ENCODE data around the gene CPNE7.
A peak's percentile ranks its signal among the peaks of the same experiment; 100 is the strongest.

DNA sequence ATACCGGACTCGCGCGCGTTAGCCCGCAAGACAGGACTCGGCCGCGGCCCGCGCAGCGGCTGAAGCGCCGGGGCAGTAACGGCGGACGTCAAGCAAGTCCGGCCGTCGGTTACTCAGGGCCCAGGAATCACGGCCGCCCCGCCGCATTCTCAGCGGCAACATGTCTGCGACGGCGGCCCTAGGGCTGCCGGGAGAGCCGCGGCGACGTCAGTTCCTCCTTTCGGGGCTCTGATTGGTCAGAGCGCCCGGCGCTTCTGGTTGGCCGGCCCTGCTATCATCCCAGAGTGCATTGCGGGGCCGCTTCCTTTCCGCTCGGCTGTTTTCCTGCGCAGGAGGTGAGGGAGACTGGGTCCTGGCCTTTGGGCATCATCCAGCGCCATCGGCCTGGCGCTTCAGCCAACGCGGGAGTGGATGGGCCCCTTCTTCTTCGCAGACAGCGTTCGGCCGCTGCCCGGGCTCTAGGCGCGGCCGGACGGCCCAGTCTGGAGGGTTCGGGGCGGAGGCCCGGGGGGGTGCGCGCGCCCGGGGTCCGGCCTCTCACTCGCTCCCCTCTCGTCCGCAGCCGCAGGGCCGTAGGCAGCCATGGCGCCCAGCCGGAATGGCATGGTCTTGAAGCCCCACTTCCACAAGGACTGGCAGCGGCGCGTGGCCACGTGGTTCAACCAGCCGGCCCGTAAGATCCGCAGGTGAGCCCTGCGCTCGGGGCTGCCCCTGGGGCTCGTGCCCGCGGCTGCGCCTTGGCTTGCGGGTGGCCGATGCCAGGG lies 15.0 kb upstream of the CPNE7 start, which contains the start of gene RPL13:
- TF ChIP-seq, protein P1, sequence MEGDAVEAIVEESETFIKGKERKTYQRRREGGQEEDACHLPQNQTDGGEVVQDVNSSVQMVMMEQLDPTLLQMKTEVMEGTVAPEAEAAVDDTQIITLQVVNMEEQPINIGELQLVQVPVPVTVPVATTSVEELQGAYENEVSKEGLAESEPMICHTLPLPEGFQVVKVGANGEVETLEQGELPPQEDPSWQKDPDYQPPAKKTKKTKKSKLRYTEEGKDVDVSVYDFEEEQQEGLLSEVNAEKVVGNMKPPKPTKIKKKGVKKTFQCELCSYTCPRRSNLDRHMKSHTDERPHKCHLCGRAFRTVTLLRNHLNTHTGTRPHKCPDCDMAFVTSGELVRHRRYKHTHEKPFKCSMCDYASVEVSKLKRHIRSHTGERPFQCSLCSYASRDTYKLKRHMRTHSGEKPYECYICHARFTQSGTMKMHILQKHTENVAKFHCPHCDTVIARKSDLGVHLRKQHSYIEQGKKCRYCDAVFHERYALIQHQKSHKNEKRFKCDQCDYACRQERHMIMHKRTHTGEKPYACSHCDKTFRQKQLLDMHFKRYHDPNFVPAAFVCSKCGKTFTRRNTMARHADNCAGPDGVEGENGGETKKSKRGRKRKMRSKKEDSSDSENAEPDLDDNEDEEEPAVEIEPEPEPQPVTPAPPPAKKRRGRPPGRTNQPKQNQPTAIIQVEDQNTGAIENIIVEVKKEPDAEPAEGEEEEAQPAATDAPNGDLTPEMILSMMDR (IDR thresholded peaks at IDR 0.05; ENCODE audit: poor library complexity, severe bottlenecking), result peak; percentile 43
- TF ChIP-seq POLR2AphosphoS5 (IDR thresholded peaks at IDR 0.05) (peak; percentile 97), EZH2 (IDR thresholded peaks at IDR 0.05; ENCODE audit: borderline replicate concordance, insufficient read depth, low read length, poor library complexity, severe bottlenecking) (no peak), EP300 (conservative IDR thresholded peaks at IDR 0.05; ENCODE audit: poor library complexity, severe bottlenecking) (peak; percentile 60)
- TF ChIP-seq, protein P2, sequence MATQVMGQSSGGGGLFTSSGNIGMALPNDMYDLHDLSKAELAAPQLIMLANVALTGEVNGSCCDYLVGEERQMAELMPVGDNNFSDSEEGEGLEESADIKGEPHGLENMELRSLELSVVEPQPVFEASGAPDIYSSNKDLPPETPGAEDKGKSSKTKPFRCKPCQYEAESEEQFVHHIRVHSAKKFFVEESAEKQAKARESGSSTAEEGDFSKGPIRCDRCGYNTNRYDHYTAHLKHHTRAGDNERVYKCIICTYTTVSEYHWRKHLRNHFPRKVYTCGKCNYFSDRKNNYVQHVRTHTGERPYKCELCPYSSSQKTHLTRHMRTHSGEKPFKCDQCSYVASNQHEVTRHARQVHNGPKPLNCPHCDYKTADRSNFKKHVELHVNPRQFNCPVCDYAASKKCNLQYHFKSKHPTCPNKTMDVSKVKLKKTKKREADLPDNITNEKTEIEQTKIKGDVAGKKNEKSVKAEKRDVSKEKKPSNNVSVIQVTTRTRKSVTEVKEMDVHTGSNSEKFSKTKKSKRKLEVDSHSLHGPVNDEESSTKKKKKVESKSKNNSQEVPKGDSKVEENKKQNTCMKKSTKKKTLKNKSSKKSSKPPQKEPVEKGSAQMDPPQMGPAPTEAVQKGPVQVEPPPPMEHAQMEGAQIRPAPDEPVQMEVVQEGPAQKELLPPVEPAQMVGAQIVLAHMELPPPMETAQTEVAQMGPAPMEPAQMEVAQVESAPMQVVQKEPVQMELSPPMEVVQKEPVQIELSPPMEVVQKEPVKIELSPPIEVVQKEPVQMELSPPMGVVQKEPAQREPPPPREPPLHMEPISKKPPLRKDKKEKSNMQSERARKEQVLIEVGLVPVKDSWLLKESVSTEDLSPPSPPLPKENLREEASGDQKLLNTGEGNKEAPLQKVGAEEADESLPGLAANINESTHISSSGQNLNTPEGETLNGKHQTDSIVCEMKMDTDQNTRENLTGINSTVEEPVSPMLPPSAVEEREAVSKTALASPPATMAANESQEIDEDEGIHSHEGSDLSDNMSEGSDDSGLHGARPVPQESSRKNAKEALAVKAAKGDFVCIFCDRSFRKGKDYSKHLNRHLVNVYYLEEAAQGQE (IDR thresholded peaks at IDR 0.05; ENCODE audit: borderline replicate concordance), result peak; percentile 96
